Measurements from ENCODE around the gene HOXD8. TPM values are rescaled to one million over a fixed set of nuclear protein-coding genes. Genes with fewer than 3 reads are reported as not detected.

The HOXD8 gene
- total and polyA plus RNA-seq, 9 of the 15 experiments (the other 6 are each of a cell fraction or from before 2014, with no cell fraction given) = 0.04 to 0.15 TPM; not detected in 7

- TF ChIP-seq PREB (CRISPR knock-in tag; IDR thresholded peaks at IDR 0.05) = no peak
- no peak for TF ChIP-seq AFF4 (CRISPR knock-in tag; IDR thresholded peaks at IDR 0.05)
- TF ChIP-seq MCM2 (IDR thresholded peaks at IDR 0.05; ENCODE audit: low read depth) = no peak
- no peak for TF ChIP-seq PYGO2 (tag; IDR thresholded peaks at IDR 0.05)
- TF ChIP-seq KDM2B (CRISPR knock-in tag; IDR thresholded peaks at IDR 0.05) = no peak
- no peak for TF ChIP-seq ESRRA (IDR thresholded peaks at IDR 0.05; ENCODE audit: borderline replicate concordance, low read depth)
These were observed 44.3 kb upstream of the HOXD8 start (continued) for GRCh38 chr2:176085120-176085788.

All from K562 (cell line).